Thyroid gland (tissue), 4 donors: ENCODE data around the gene TUBD1. TPM values are rescaled to one million over a fixed set of nuclear protein-coding genes. Genes with fewer than 3 reads are reported as not detected.
A peak's percentile ranks its signal among the peaks of the same experiment; 100 is the strongest.

Experiments
- DNase-seq, 2 donors: peaks; one replicate each; pipeline ENCODE4 v3.0.0-alpha.2; 2019
- H3K27ac ChIP-seq, 3 donors: fragments of 200-600 bp; sonication (generic); 1 replicate in 2 of 3; 2 replicates in 1 of 3; pipeline ENCODE4 v1.5.1; 2016 to 2019; ENCODE audit warnings: mild to moderate bottlenecking in 1 of 3, moderate library complexity in 1 of 3
- H3K27me3 ChIP-seq: fragments of 200-600 bp; sonication (generic); one replicate; pipeline ENCODE4 v1.5.1; 2019
- H3K36me3 ChIP-seq, 2 donors: fragments of 200-600 bp; sonication (generic); one replicate each; pipeline ENCODE4 v1.5.1; 2016 to 2019
- H3K4me1 ChIP-seq, 2 donors: fragments of 200-600 bp; sonication (generic); one replicate each; pipeline ENCODE4 v1.5.1; 2017 to 2019
- H3K4me3 ChIP-seq, 3 donors: fragments of 200-600 bp; sonication (generic); replicated peaks in 1 of 3; 1 replicate in 2 of 3; 2 replicates in 1 of 3; pipeline ENCODE4 v1.5.1; 2016; ENCODE audit warnings: mild to moderate bottlenecking in 1 of 3
- H3K9me3 ChIP-seq: fragments of 200-600 bp; sonication (generic); one replicate; pipeline ENCODE4 v1.5.1; 2017
- CTCF ChIP-seq, 6 experiments: fragments of 200-600 bp in 3 of 6; fragments of 450-650 bp in 3 of 6; sonication (generic) in 3 of 6; IDR thresholded peaks; one replicate each; pipeline ENCODE4 v1.5.1; 2016 to 2019; ENCODE audit warnings: antibody characterized with exemption in 6 of 6, mild to moderate bottlenecking in 2 of 6, inconsistent platforms in 1 of 6, moderate library complexity in 1 of 6
- POLR2A ChIP-seq, 2 donors: fragments of 450-650 bp; IDR thresholded peaks; one replicate each; pipeline ENCODE4 v1.6.1; 2017; ENCODE audit warnings: antibody characterized with exemption in 2 of 2, mild to moderate bottlenecking in 2 of 2, moderate library complexity in 1 of 2
- WGBS, 2 donors: methylation state at CpG; one replicate each; pipeline ENCODE4 v1.1.5; 2017; 5-methylcytosine and 5-hydroxymethylcytosine counted together
- intact Hi-C: fragments of 100-400 bp; cut with DNase I; formaldehyde crosslinking; loops from one replicate; pipeline ENCODE4 v1.15.1; 2023
- total RNA-seq, 4 donors: library from RNA; depleted of rRNA; stranded (reverse); fragments of >200 nt; gene quantifications; one replicate each; pipeline ENCODE4 v1.2.3, GENCODE V29; 2016

TUBD1 gene
- total RNA-seq, 4 donors from 2014 or later, result 11.2 to 28.4 (median 17.9) TPM

DNA sequence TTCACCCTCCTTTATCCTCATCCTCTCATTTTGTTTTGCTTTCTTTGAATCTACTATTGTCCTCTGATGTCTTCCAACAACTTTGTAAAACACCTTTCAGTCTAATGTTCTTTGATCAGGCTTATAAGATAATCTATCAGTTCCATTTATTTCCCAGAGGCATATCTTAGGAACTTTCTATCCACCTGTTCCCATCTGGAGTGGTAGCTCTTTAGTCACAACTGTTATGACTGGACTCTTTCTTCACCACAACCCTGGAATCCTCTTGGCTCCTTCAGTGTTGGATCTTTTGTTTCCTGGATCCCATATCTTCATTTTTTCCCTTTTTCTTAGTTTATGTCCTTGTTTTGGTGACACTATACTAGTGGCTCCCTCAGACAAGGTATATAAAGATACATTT lies 23.7 kb upstream of the TUBD1 start:
- TF ChIP-seq CTCF (IDR thresholded peaks at IDR 0.05), result no peak
- TF ChIP-seq POLR2A (IDR thresholded peaks at IDR 0.05), result no peak
- H3K27me3 ChIP-seq, result no peaks in the 10 kb centered on the region
- H3K9me3 ChIP-seq, result no peaks in the 10 kb centered on the region
- H3K4me1 ChIP-seq, result no peaks in the 10 kb centered on the region
- H3K36me3 ChIP-seq, result peaks cover 18 to 27% of the 10 kb centered on the region in 2 donors
- H3K4me3 ChIP-seq, result no peak overlapping the region
- intact Hi-C loops, result no loop called here
- H3K27ac ChIP-seq, result no peak overlapping the region
- DNase-seq, result no peak

DNA sequence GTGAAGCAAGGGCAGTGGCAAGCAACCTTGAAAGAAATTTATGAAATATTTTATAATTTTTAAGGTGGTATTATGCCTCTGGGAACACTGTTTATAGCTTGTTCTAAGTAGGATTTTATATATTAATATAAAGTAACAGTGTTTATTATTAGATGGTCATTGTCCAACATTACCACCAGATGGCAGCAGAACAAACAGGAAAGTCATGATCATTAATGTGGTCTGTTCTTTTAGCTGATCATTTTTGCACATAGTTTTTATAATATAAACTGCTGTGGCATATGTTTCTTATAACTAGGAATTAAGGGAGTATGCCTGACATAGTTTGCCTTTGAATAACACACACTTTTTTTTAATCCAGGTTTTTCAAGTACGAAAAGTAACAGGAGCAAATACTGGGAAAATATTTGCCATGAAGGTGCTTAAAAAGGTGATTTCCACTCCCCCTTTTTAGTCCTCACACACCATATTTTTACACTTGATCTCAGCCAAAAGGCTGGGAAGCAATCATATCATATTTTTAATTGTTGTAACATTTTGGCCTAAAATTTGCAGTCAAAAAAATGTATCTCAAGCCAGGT lies 21.6 kb upstream of the TUBD1 start:
- WGBS, 2 donors, result 84 to 85% methylated on average over 1 of the region's 1 CpG

GRCh38 chr17:59907467-59907866 lies 14.7 kb upstream of the TUBD1 start:
- Histone ChIP-seq H3K36me3 (peaks cover 2 to 5% of the 10 kb centered on the region in 2 donors), H3K4me1 (no peaks in the 10 kb centered on the region), H3K27ac (no peak overlapping the region), H3K27me3 (no peaks in the 10 kb centered on the region), H3K4me3 (no peak overlapping the region), H3K9me3 (no peaks in the 10 kb centered on the region)
- WGBS, 2 donors, result 95 to 98% methylated on average over 3 of the region's 3 CpGs
- DNase-seq, result no peak
- TF ChIP-seq CTCF (IDR thresholded peaks at IDR 0.05) (no peak), POLR2A (IDR thresholded peaks at IDR 0.05) (no peak)
- intact Hi-C loops, result no loop called here

More for the DNA sequence above, 21.6 kb upstream of the TUBD1 start:
- Histone ChIP-seq H3K27me3 (no peaks in the 10 kb centered on the region), H3K36me3 (peaks cover 18 to 21% of the 10 kb centered on the region in 2 donors), H3K4me1 (no peaks in the 10 kb centered on the region), H3K4me3 (no peak overlapping the region), H3K9me3 (no peaks in the 10 kb centered on the region), H3K27ac (no peak overlapping the region)
- no peak for DNase-seq
- TF ChIP-seq POLR2A (IDR thresholded peaks at IDR 0.05) (no peak), CTCF (IDR thresholded peaks at IDR 0.05) (peak; percentile 23 to 64 (median 41))
- intact Hi-C loops, result no loop called here

DNA sequence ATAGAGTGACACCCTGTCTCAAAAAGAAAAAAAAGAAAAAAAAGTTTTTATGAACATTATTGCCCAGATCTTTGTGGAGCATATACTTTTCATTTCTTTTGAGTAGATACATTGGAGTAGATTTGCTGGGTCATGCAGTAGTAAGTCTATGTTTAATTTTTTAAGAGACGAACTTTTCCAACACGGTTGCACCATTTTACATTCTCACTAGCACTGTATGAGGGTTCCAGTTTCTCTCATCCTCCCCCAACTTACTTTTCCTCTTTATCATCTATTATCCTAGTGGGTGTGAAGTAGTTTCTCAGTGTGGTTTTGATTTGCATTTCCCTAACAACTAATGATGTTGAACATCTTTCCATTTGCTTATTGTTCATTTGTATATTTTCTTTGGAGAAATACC lies 10.7 kb upstream of the TUBD1 start:
- no peak for DNase-seq
- 90 to 94% methylated on average over 2 of the region's 2 CpGs for WGBS, 2 donors
- Histone ChIP-seq H3K4me1 (no peaks in the 10 kb centered on the region), H3K27ac (no peak overlapping the region), H3K9me3 (no peaks in the 10 kb centered on the region), H3K4me3 (no peak overlapping the region), H3K36me3 (no peaks in the 10 kb centered on the region), H3K27me3 (no peaks in the 10 kb centered on the region)
- no peak for TF ChIP-seq CTCF (IDR thresholded peaks at IDR 0.05)
- intact Hi-C loops, result no loop called here

- intact Hi-C loops, result no loop called here
- Histone ChIP-seq H3K4me1 (no peaks in the 10 kb centered on the region), H3K4me3 (no peak overlapping the region), H3K27me3 (no peaks in the 10 kb centered on the region), H3K27ac (no peak overlapping the region), H3K36me3 (no peaks in the 10 kb centered on the region), H3K9me3 (no peaks in the 10 kb centered on the region)
- WGBS, 2 donors, result 97 to 98% methylated on average over 8 of the region's 8 CpGs
- DNase-seq, result no peak
- TF ChIP-seq POLR2A (IDR thresholded peaks at IDR 0.05) (no peak), CTCF (IDR thresholded peaks at IDR 0.05) (no peak)
Measured at GRCh38 chr17:59901604-59902003, 8.9 kb upstream of the TUBD1 start.
